Stimulated activated CD4-positive, alpha-beta T cell treated with anti-CD3 and anti-CD28 coated beads, Interleukin-1b, Interleukin-23, amount 100 ng/mL, for 24 hours (primary cell): ENCODE data around the gene CD74.

Source experiments
- DNase-seq, 4 experiments: peaks; one replicate each; pipeline ENCODE4 v3.0.0-alpha.2; 2020; ENCODE audit warnings: low read depth in 4 of 4, low spot score in 1 of 4

CD74 gene

GRCh38 chr5:150397782-150398721, 14.7 kb downstream of the CD74 start:
- no peak for DNase-seq

GRCh38 chr5:150397146-150397781, 15.4 kb downstream of the CD74 start:
- DNase-seq = no peak

- no peak for DNase-seq
These were observed 16.4 kb downstream of the CD74 start for GRCh38 chr5:150396267-150396666.

- no peak for DNase-seq
These were observed 17.1 kb downstream of the CD74 start for GRCh38 chr5:150395688-150395975.

GRCh38 chr5:150394912-150395687, 17.6 kb downstream of the CD74 start:
- DNase-seq = no peak

- DNase-seq = no peak
These were observed 18.6 kb downstream of the CD74 start for GRCh38 chr5:150394131-150394530.

- DNase-seq = no peak
These were observed 19.5 kb downstream of the CD74 start for GRCh38 chr5:150393096-150393645.

- DNase-seq = no peak
These were observed 20.0 kb downstream of the CD74 start for GRCh38 chr5:150392680-150393079.

GRCh38 chr5:150391986-150392385, 20.7 kb downstream of the CD74 start:
- no peak for DNase-seq

GRCh38 chr5:150391064-150391834, 21.5 kb downstream of the CD74 start:
- DNase-seq = no peak

- DNase-seq = no peak
These were observed 23.0 kb downstream of the CD74 start for GRCh38 chr5:150389531-150390266.

- DNase-seq = no peak
These were observed 26.5 kb downstream of the CD74 start for GRCh38 chr5:150386024-150386855.

GRCh38 chr5:150384701-150385100, 28.0 kb downstream of the CD74 start:
- no peak for DNase-seq

- DNase-seq = no peak
These were observed 34.6 kb downstream of the CD74 start for GRCh38 chr5:150377964-150378694.

- no peak for DNase-seq
These were observed 35.6 kb downstream of the CD74 start for GRCh38 chr5:150376799-150377771.

GRCh38 chr5:150374651-150375050, 38.1 kb downstream of the CD74 start:
- no peak for DNase-seq

- DNase-seq = no peak
These were observed 40.1 kb downstream of the CD74 start for GRCh38 chr5:150372639-150373038.
